ENCODE results near the gene CPNE5. TPM values are rescaled to one million over a fixed set of nuclear protein-coding genes. Genes with fewer than 3 reads are reported as not detected.

CPNE5 gene
- total and polyA plus RNA-seq, 2 of the 4 experiments (the other 2 are of a cell fraction) = 0.07 TPM; not detected in 1

GRCh38 chr6:36728289-36729160 is 110.7 kb downstream of the CPNE5 start:
- Histone ChIP-seq H3K9me1 (ENCODE audit: insufficient read depth, low read length) (no peaks in the 10 kb centered on the region), H4K20me1 (ENCODE audit: insufficient read depth, low read length) (peaks cover 5% of the 10 kb centered on the region; the same call in 1 of the 2 replicates), H3K23ac (ENCODE audit: low read depth, low read length) (no peak overlapping the region), H3K9me3 (ENCODE audit: control insufficient read depth, insufficient read depth, low read length) (no peaks in the 10 kb centered on the region), H3K4ac (ENCODE audit: low read depth, low read length) (no peak overlapping the region), H3K4me3 (ENCODE audit: insufficient read depth, low read depth, low read length) (no peak overlapping the region), H2BK15ac (ENCODE audit: low read depth, low read length) (no peak overlapping the region), H3K27ac (ENCODE audit: insufficient read depth, low read length) (no peak overlapping the region), H2AK9ac (replicated peaks; ENCODE audit: low read depth, low read length, poor library complexity) (peak overlapping the region; percentile 52), H2BK20ac (ENCODE audit: low read depth, low read length) (no peak overlapping the region), H3K4me1 (ENCODE audit: control insufficient read depth, insufficient read depth, low read length) (no peaks in the 10 kb centered on the region), H3K4me2 (ENCODE audit: low read depth, low read length) (no peak overlapping the region), H2AFZ (replicated peaks; ENCODE audit: low read length, poor library complexity) (peak overlapping the region; percentile 41), H3K56ac (ENCODE audit: extremely low read depth, insufficient read depth, low read length) (no peak overlapping the region), H2BK5ac (ENCODE audit: low read depth, low read length, poor library complexity, severe bottlenecking) (no peak overlapping the region), H4K5ac (ENCODE audit: low read depth, low read length) (no peak overlapping the region), H2BK120ac (ENCODE audit: low read depth, low read length) (no peak overlapping the region), H3K9ac (ENCODE audit: low read depth, low read length) (no peak overlapping the region), H3K36me3 (ENCODE audit: control insufficient read depth, insufficient read depth, low read length) (no peaks in the 10 kb centered on the region), H3K79me1 (ENCODE audit: low read depth in 1 of 2, low read length in 2 of 2) (no peaks in the 10 kb centered on the region), H3K14ac (replicated peaks; ENCODE audit: low read depth, low read length) (no peak overlapping the region), H2AK5ac (ENCODE audit: low read depth, low read length) (peak overlapping the region; percentile 39; the same call in 1 of the 2 replicates), H4K91ac (ENCODE audit: insufficient read depth, low read depth, low read length) (no peak overlapping the region), H3K18ac (ENCODE audit: low read depth, low read length) (no peak overlapping the region), H4K8ac (ENCODE audit: low read depth in 2 of 2, low read length in 2 of 2) (no peak overlapping the region), H3K27me3 (ENCODE audit: control insufficient read depth, insufficient read depth, low read length) (peaks cover 4% of the 10 kb centered on the region; the same call in 1 of the 2 replicates)
- WGBS, 2 experiments (ENCODE audit: extremely low coverage in 2 of 2, insufficient read length in 1 of 2) = 88% methylated on average over 1 of the region's 11 CpGs; no CpG with 5 or more reads in 1 of the 2 experiments
- ATAC-seq (ENCODE audit: low read depth) (no peak), DNase-seq (no peak)
- BruUV-seq (replicated peaks) = no TSS peak
- in situ Hi-C loops (cut with MboI; ENCODE audit: low sequenced_read_pairs) (no loop called here), intact Hi-C loops (cut with micrococcal nuclease) (no loop called here), dilution Hi-C loops (cut with HindIII; ENCODE audit: low sequenced_read_pairs, unreplicated experiment) (no loop called here)
- ChIA-PET POLR2A (ENCODE audit: unreplicated experiment) (no interaction called here), CTCF (no interaction called here)
- TF ChIP-seq USF2 (IDR thresholded peaks at IDR 0.05; ENCODE audit: low read depth, low read length) (no peak), NFE2L2 (IDR thresholded peaks at IDR 0.05; ENCODE audit: low read depth, low read length) (no peak), BHLHE40 (IDR thresholded peaks at IDR 0.05; ENCODE audit: low read depth, low read length) (no peak), FOS (IDR thresholded peaks at IDR 0.05; ENCODE audit: low read depth, low read length) (no peak), POLR2A (IDR thresholded peaks at IDR 0.05; ENCODE audit: low read depth, low read length) (no peak), RCOR1 (IDR thresholded peaks at IDR 0.05; ENCODE audit: insufficient replicate concordance, low read length) (no peak), SMC3 (IDR thresholded peaks at IDR 0.05; ENCODE audit: low read depth, low read length) (no peak), MXI1 (IDR thresholded peaks at IDR 0.05; ENCODE audit: borderline replicate concordance, low read depth, low read length) (no peak), MAZ (IDR thresholded peaks at IDR 0.05; ENCODE audit: borderline replicate concordance, low read depth, low read length) (no peak)
